HG03520 (cell line): ENCODE data around the gene ENOX1.

Experiments used
- ATAC-seq: cut with Tn5 transposase; IDR thresholded peaks from one replicate; pipeline ENCODE4 v1.9.1; 2021; ENCODE audit warnings: mild to moderate bottlenecking, moderate library complexity; ENCODE audit not compliant: unreplicated experiment

The ENOX1 gene

DNA sequence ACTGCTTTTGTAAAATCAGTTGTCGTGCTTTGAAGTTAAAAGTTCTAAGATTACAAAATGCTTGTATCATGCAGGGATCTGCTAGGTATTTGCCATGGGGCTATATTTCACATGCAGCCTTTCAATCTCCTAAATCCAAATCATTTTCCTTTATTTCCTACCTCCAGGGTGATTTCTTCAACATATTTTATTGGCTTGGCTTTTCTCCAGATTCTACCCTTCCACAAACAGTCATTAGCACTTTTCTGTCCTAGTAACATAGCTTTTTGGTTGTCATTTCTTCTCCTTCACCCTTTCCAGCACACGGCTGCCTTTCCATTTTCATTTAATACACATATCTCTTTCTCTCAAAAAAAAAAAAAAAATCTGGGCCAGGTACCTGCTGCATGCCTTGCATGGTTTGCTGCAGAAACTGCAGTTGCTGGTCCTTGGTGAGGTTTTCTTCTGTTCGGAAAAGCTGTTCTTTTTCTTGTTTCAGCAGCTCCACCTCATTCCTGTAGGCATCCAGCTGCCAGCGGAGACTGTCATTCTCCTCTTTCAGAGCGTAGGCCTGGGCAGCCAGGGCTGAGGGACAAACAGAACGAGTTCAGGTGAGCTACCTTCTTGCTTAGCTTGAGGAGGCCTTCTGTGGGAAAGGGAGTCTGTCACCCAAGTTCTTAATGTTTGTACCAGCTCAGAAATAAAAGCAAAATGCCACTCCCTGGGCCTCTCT lies 488.6 kb downstream of the ENOX1 start:
- ATAC-seq: no peak

- no peak for ATAC-seq
Observed at GRCh38 chr13:43295825-43296564, 490.8 kb downstream of the ENOX1 start.

DNA sequence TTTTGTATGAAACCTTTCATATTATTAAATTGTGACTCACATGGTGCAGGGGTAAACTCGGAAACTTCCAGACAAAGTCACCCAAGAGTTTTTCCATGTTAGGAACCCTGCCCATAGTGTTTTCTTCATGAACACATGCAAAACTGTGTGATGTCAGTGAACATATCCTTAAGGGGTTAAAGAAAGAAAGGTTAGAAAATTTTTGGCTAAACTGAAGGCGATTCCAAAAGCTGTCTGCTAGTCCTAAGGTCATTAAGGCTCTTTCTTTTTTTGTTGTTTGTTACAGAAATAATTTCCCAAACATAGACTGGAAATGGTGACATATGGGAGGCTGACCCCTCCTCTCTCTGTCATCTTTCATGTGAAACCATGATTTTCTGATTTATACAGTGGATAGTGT lies 491.5 kb downstream of the ENOX1 start:
- no peak for ATAC-seq

GRCh38 chr13:43294412-43294811 lies 492.4 kb downstream of the ENOX1 start:
- no peak for ATAC-seq

DNA sequence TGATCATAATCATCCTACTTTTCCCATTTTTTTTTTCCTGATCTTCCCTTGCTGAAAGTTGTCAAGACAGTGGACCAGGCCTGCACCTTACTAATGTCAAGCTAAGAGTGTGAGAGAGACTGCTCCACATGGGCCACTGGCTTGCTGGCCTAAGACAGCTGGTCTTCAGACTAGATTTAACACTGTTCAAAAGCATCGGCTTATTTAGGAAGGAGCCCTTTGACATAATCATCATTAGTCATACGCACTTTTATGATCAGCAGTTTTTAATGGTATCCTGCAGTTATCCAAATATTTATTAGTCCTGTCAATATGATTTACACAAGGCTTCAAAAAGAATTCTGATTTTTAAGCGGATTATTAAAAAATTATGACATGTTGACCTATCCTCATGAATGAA lies 492.8 kb downstream of the ENOX1 start:
- no peak for ATAC-seq

DNA sequence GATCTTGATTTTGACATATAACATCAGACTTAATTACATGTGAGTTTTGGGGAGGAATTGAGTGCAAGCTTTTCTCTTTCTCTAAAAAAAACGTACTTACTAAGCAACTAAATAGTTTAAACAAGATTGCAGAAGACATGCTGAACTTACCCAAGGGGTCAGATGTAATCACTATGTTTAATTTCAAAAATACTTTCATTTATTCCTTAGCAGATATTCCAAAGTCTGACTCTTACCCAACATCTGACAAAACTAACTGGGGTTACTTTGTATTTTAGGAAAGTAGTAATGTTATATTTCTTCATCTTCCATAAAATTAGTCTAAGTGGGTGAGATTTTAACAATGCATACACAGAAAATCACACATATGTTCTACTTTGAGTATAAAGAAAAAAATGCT lies 493.2 kb downstream of the ENOX1 start:
- ATAC-seq: no peak

DNA sequence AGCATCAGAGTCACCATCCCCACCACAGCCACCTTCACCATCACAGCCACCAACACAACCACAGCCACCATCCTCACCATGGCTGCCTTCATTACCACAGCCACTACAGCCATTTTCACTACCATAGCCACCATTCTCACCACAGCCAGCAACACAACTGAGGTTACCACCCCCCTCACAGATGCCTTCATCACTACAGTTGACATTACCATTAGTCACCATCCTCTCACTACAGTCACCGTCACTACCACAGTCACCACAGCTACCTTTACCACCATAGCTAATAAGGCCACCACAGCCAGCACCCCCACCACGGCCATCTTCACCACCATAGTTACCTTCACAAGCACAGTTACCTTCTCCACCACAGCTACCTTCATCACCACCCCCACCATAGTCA lies 493.8 kb downstream of the ENOX1 start:
- no peak for ATAC-seq

DNA sequence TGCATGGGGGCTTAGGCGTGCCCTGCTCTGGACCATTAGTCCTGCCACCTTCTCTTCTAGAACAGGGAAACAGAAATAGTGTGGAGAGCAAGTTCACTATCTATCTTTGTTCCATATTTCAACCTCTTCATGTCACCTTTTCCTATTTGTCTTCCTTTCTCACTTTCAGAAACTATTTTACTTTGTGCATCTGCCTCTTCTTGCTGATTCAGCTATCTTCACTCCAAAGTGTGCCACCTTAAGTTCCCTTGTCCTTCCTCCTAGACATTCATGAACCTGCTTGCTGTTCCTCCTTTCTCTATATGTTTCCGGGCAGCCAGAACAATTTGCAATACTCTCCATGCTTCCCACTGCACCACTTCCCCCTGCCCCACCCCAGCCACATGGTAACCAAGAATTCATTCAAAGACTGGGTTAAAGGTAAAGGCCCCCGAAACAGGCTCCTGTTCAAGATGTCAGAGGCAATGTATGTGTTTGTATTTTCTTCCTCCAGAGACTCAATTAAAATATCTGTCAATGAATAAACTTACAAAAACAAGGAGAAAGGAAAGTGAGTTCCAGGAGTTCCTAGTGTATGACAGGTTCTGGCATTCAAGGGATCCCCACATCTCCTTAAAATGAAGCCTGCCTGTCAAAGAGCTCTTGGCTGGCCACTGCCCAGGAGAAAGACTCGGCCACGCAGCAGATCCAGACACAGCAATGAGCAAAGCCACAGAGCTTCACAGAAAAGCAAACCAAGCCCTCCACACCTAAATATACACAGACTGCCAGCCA lies 495.3 kb downstream of the ENOX1 start:
- no peak for ATAC-seq

DNA sequence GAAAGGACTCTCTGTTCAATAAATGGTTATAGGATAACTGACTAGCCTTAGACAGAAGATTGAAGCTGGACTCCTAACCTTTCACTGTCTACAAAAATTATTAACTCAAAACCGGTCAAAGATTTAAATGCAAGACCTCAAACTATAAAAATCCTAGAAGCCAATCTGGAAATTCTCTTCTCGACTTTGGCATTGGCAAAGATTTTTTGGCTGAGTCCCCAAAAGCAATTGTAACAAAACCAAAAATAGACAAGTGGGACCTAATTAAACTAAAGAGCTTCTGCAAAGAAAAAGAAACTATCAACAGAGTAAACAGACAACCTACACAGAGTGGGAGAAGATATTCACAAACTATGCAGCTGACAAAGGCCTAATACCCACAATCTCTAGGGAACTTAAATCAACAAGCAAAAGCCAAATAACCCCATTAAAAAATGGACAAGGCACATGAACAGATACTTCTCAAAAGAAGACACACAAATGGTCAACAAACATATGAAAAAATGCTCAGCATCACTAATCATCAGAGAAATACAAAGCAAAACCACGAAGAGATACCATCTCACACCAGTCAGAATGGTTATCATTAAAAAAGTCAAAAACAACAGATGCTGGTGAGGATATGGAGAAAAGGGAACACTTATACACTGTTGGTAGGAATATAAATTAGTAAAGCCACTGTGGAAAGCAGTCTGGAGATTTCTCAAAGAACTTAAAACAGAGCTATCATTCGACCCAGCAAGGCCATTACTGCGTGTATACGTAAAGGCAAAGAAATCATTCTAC lies 497.1 kb downstream of the ENOX1 start:
- no peak for ATAC-seq

GRCh38 chr13:43286751-43287150 lies 500.0 kb downstream of the ENOX1 start:
- no peak for ATAC-seq

GRCh38 chr13:43285933-43286597 lies 500.7 kb downstream of the ENOX1 start:
- ATAC-seq: no peak

GRCh38 chr13:43284162-43284561 lies 502.6 kb downstream of the ENOX1 start:
- no peak for ATAC-seq

DNA sequence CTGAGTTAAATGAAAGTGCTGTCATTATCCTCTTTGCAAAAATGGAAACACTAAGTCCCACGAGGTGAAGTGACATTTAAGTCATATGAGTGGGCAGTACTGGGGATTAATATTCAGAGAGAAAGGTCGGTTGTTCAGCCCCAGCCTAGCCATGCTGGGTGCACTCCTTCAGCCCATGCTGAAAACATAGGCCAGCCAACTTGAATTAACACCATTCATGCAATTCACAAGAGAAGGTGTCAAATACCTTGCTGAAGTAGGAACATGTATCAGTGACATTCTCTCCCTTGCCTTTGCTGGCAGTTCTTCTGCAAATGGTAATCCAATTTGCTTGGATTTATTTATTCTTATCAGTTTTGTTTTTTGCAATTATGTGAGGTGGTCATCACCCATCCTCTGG lies 507.1 kb downstream of the ENOX1 start:
- ATAC-seq: no peak

GRCh38 chr13:43278127-43278526 lies 508.6 kb downstream of the ENOX1 start:
- no peak for ATAC-seq

DNA sequence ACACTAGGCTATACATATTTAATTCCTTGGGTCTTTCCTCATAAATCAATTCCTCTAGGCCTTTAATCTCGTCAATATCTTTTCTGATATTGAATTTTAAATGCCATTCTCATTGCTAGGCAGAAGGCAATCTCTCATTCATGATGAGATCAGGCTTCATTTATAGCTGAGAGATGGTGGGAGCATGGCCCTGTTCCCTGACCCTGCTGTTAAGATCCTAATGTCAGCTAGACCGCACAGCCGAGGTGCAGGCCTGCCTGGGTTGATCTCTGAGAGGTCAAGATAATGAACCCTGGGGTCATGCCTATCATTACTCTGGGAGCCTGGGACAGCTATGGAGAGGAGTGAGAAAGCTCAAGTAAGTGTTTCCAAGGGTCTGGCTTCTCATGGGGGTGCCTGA lies 509.6 kb downstream of the ENOX1 start:
- ATAC-seq: no peak

GRCh38 chr13:43274881-43275280 lies 511.9 kb downstream of the ENOX1 start:
- ATAC-seq: no peak

- ATAC-seq: no peak
Observed at GRCh38 chr13:43273362-43273761, 513.4 kb downstream of the ENOX1 start.

DNA sequence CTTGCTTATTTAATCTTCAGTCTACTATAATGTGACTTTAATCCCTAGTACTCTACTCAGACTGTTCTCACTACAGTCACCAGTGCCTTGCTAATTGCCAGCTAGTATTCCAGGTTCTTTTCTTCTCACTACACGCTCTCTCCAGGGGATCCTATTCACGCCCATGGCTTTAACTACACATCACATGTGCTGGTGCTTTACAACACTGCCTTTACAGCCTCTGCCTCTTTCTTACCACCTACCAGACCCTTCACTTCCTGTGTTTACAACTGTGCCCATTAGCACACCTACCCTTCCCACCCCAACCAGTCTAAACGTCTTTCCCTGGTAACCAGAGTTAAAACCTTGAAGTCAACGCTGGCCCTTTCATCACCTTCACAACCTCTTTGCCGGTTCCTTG lies 513.9 kb downstream of the ENOX1 start:
- no peak for ATAC-seq

DNA sequence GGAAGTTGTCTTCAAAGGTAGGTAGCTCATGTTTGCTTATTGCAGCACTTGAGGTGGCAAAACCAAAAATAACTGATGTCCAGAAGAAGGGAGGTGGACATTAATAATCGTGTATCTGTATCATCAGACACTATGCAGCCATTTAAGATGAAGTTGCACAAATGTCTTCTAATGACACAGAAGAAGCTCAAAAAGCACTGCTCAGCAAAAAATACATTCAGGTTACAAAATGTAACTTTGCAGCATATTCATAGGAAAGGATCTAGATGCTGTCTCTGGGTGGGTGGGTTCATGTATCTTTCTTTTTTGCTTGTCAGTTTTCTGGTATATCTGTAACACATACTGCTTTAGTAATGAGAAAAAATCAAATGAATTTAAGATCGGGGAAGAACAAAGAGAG lies 515.6 kb downstream of the ENOX1 start:
- no peak for ATAC-seq

DNA sequence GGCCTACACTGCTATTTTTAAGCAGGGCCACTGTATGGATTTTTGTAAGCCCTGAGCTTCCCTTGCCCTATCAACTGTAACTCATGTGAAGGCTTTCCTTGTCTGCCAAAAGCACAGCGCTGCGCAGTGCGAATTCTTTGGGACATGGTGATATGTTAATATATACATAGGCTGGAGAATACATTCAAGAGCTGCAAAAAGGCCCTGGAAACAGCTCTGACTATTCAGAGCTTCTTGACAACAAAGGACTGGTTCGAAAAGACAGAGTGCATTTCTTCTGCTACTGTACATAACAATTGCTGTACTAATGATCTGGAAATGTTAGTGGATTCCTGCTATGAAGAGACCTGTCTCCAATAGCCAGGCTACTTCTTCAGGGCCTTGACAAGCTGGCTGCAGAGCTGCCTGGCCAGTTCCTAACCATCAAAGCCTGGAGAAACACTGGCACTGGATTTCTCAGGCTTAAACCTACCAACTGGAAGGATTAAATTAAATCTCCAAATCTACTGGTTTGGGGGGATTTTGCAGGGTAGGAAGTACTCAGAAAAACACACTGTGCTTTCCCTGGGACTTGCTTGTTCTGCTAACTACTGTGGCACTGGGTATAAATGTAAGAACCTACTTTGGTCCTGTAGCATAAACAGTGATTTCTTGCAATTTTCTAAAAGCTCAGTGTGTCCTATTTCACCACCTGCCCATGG lies 516.5 kb downstream of the ENOX1 start:
- no peak for ATAC-seq
